Trophoblast cell (in vitro differentiated cells and primary cell): ENCODE results near the gene ALDH16A1.

Experiments
- DNase-seq, 2 donors: peaks; one replicate each; pipeline ENCODE4 v3.0.0-alpha.2; 2016
- H2AFZ ChIP-seq: 2 replicates; pipeline ENCODE4 v1.6.1; 2013; ENCODE audit warnings: low read length, moderate library complexity, mild to moderate bottlenecking; ENCODE audit not compliant: insufficient read depth, poor library complexity
- H2AK5ac ChIP-seq: 2 replicates; pipeline ENCODE4 v1.6.1; 2013; ENCODE audit warnings: mild to moderate bottlenecking, low read length
- H2BK120ac ChIP-seq: 2 replicates; pipeline ENCODE4 v1.6.1; 2013; ENCODE audit warnings: low read length, mild to moderate bottlenecking, moderate library complexity; ENCODE audit not compliant: insufficient read depth, poor library complexity
- H2BK12ac ChIP-seq: 2 replicates; pipeline ENCODE4 v1.6.1; 2013; ENCODE audit warnings: mild to moderate bottlenecking, low read length, moderate library complexity
- H2BK5ac ChIP-seq: 2 replicates; pipeline ENCODE4 v1.6.1; 2013; ENCODE audit warnings: low read length, low read depth, moderate library complexity, mild to moderate bottlenecking; ENCODE audit not compliant: poor library complexity
- H3K14ac ChIP-seq: 2 replicates; pipeline ENCODE4 v1.6.1; 2013; ENCODE audit warnings: mild to moderate bottlenecking, low read length
- H3K18ac ChIP-seq: 2 replicates; pipeline ENCODE4 v1.6.1; 2013; ENCODE audit warnings: mild to moderate bottlenecking, low read length
- H3K23ac ChIP-seq: 2 replicates; pipeline ENCODE4 v1.6.1; 2013; ENCODE audit warnings: low read length
- H3K27ac ChIP-seq: 2 replicates; pipeline ENCODE4 v1.5.1; 2013; ENCODE audit warnings: low read depth, mild to moderate bottlenecking, inconsistent platforms, low read length, moderate library complexity
- H3K27me3 ChIP-seq: 2 replicates; pipeline ENCODE4 v1.6.1; 2013; ENCODE audit warnings: inconsistent platforms, mild to moderate bottlenecking, low read length, moderate library complexity; ENCODE audit not compliant: insufficient read depth
- H3K36me3 ChIP-seq, 2 experiments: 1 replicate in 1 of 2; 2 replicates in 1 of 2; pipeline ENCODE4 v1.6.1; 2013; ENCODE audit warnings: low read length in 2 of 2, mild to moderate bottlenecking in 2 of 2, moderate library complexity in 1 of 2; ENCODE audit not compliant: insufficient read depth in 2 of 2, control insufficient read depth in 1 of 2
- H3K4ac ChIP-seq: 2 replicates; pipeline ENCODE4 v1.6.1; 2013; ENCODE audit warnings: low read depth, mild to moderate bottlenecking, low read length, moderate library complexity
- H3K4me1 ChIP-seq, 2 experiments: 1 replicate in 1 of 2; 2 replicates in 1 of 2; pipeline ENCODE4 v1.6.1; 2013; ENCODE audit warnings: low read length in 2 of 2, mild to moderate bottlenecking in 2 of 2, moderate library complexity in 1 of 2; ENCODE audit not compliant: insufficient read depth in 2 of 2, control insufficient read depth in 1 of 2
- H3K4me2 ChIP-seq: 2 replicates; pipeline ENCODE4 v1.6.1; 2013; ENCODE audit warnings: inconsistent platforms, mild to moderate bottlenecking, low read length, moderate library complexity
- H3K4me3 ChIP-seq: 2 replicates; pipeline ENCODE4 v1.5.1; 2013; ENCODE audit warnings: mild to moderate bottlenecking, low read depth, low read length, inconsistent platforms
- H3K79me1 ChIP-seq: one replicate; pipeline ENCODE4 v1.6.1; 2013; ENCODE audit warnings: low read length
- H3K79me2 ChIP-seq: 2 replicates; pipeline ENCODE4 v1.6.1; 2013; ENCODE audit warnings: low read length, mild to moderate bottlenecking; ENCODE audit not compliant: control insufficient read depth, insufficient read depth, poor library complexity
- H3K9ac ChIP-seq: 2 replicates; pipeline ENCODE4 v1.6.1; 2013; ENCODE audit warnings: mild to moderate bottlenecking, low read length
- H3K9me3 ChIP-seq: 2 replicates; pipeline ENCODE4 v1.6.1; 2013; ENCODE audit warnings: low read depth, mild to moderate bottlenecking, control low read depth, inconsistent platforms, low read length; ENCODE audit not compliant: insufficient read depth
- H4K12ac ChIP-seq: 2 replicates; pipeline ENCODE4 v1.6.1; 2013; ENCODE audit warnings: low read depth, mild to moderate bottlenecking, low read length, moderate library complexity
- H4K8ac ChIP-seq: 2 replicates; pipeline ENCODE4 v1.6.1; 2013; ENCODE audit warnings: low read depth, mild to moderate bottlenecking, low read length, moderate library complexity
- H4K91ac ChIP-seq: one replicate; pipeline ENCODE4 v1.6.1; 2013; ENCODE audit warnings: low read depth, mild to moderate bottlenecking, low read length, moderate library complexity
- WGBS: extraction: QIAGEN DNeasy Blood & Tissue Kit; methylation state at CpG from one replicate; pipeline ENCODE4 v1.1.7; 2013; ENCODE audit warnings: missing lambda C conversion rate; ENCODE audit not compliant: insufficient read length, insufficient coverage; ENCODE audit errors: extremely low coverage; 5-methylcytosine and 5-hydroxymethylcytosine counted together

Gene ALDH16A1

GRCh38 chr19:49440439-49441209 is 12.4 kb upstream of the ALDH16A1 start:
- Histone ChIP-seq H3K27ac (no peak overlapping the region), H3K36me3 (no peaks in the 10 kb centered on the region), H3K79me2 (peaks cover 3% of the 10 kb centered on the region), H3K14ac (no peak overlapping the region), H3K4me3 (no peak overlapping the region), H3K23ac (no peak overlapping the region), H3K79me1 (peaks cover 5% of the 10 kb centered on the region), H3K4ac (no peak overlapping the region), H3K9me3 (peaks cover 10% of the 10 kb centered on the region), H2AFZ (no peak overlapping the region), H2BK5ac (no peak overlapping the region), H4K12ac (no peak overlapping the region), H4K91ac (no peak overlapping the region), H3K27me3 (peaks cover 56% of the 10 kb centered on the region), H3K4me1 (peaks cover 3% of the 10 kb centered on the region in 2 experiments), H3K4me2 (no peak overlapping the region), H3K9ac (no peak overlapping the region), H3K18ac (no peak overlapping the region), H2AK5ac (no peak overlapping the region), H2BK12ac (no peak overlapping the region), H2BK120ac (no peak overlapping the region), H4K8ac (no peak overlapping the region)
- WGBS, result no CpG with 5 or more reads among the region's 19 CpGs
- no peak for DNase-seq

GRCh38 chr19:49441210-49441959 is 11.6 kb upstream of the ALDH16A1 start, which contains the start of gene SLC17A7:
SLC17A7 (minus strand) TSS chr19:49441527; CDS start chr19:49441379, 148 bp downstream.
- no CpG with 5 or more reads among the region's 56 CpGs for WGBS
- peak in 1 of 2 donors; percentile 30 for DNase-seq
- H3K4me1 ChIP-seq, result peaks cover 1 to 3% of the 10 kb centered on the region in 2 experiments

DNA sequence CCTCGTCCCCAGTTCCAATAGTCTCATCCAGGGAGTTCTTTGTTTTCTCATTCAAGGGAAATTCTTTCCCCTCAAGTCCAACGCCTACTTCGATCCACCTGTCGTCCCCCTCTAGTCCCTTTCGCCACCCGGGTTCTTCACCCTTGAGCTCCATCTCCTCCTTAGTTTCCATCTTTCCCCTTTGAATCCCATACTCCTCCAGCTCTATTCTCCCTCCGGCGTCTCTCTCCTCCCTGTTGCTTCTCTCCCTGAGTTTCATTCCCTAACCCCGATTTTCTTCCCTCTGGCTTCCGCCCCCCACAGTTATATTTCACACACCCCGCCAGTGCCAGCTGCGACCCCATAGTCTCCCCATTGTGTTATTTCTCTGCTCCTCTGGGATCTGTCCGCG is 11.1 kb upstream of the ALDH16A1 start:
- Histone ChIP-seq H3K18ac (no peak overlapping the region), H3K4me1 (no peaks in the 10 kb centered on the region), H3K4ac (no peak overlapping the region), H2BK120ac (no peak overlapping the region), H4K8ac (no peak overlapping the region), H3K9me3 (peaks cover 5% of the 10 kb centered on the region), H3K27ac (no peak overlapping the region), H3K4me3 (no peak overlapping the region), H3K14ac (no peak overlapping the region), H3K9ac (no peak overlapping the region), H2BK12ac (no peak overlapping the region), H2AK5ac (no peak overlapping the region), H4K91ac (no peak overlapping the region), H2BK5ac (no peak overlapping the region), H2AFZ (no peak overlapping the region), H3K23ac (no peak overlapping the region), H4K12ac (no peak overlapping the region), H3K36me3 (peaks cover 6 to 7% of the 10 kb centered on the region in 2 experiments), H3K4me2 (no peak overlapping the region), H3K79me2 (peaks cover 3% of the 10 kb centered on the region), H3K27me3 (peaks cover 47% of the 10 kb centered on the region), H3K79me1 (peaks cover 5% of the 10 kb centered on the region)
- no CpG with 5 or more reads among the region's 14 CpGs for WGBS
- DNase-seq, result no peak

More at GRCh38 chr19:49441210-49441959, 11.6 kb upstream of the ALDH16A1 start, which contains the start of gene SLC17A7:
- Histone ChIP-seq H3K23ac (no peak within 1 kb of the TSS), H2BK120ac (no peak within 1 kb of the TSS), H3K18ac (no peak within 1 kb of the TSS), H3K27me3 (peaks cover 53% of the 10 kb centered on the region), H2AK5ac (no peak within 1 kb of the TSS), H3K14ac (no peak within 1 kb of the TSS), H3K4ac (no peak within 1 kb of the TSS), H3K4me2 (no peak within 1 kb of the TSS), H3K27ac (no peak within 1 kb of the TSS), H2AFZ (no peak within 1 kb of the TSS), H3K79me1 (peaks cover 5% of the 10 kb centered on the region), H4K91ac (no peak within 1 kb of the TSS), H3K4me3 (no peak within 1 kb of the TSS), H3K9ac (no peak within 1 kb of the TSS), H2BK12ac (peak within 1 kb of the TSS; percentile 13), H3K79me2 (peaks cover 3% of the 10 kb centered on the region), H2BK5ac (no peak within 1 kb of the TSS), H3K36me3 (peaks cover under 1 to 2% of the 10 kb centered on the region in 2 experiments), H4K8ac (no peak within 1 kb of the TSS), H3K9me3 (peaks cover 7% of the 10 kb centered on the region), H4K12ac (no peak within 1 kb of the TSS)

DNA sequence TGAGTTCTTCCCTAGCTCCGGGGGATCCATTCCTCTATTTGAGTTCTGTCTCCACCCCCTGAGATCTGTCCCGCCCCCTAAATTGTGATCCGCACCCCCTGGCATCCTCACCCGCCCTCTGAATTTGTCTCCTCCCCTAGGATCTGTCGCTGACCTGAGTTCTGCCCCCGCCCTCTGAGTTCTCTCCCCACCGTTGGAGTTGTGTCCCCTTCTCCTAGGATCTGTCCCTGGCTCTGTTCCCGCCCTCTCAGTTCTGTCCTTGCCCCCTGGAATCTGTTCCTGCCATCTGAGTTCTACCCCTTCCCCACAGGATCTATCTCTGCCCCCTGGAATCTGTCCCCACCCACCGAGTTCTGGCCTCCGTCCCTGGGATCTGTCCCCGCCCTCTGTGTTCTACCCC is 10.7 kb upstream of the ALDH16A1 start:
- H3K9ac ChIP-seq, result no peak overlapping the region

More for the DNA sequence above, 10.7 kb upstream of the ALDH16A1 start:
- Histone ChIP-seq H4K91ac (no peak overlapping the region), H3K36me3 (peaks cover 10 to 11% of the 10 kb centered on the region in 2 experiments), H3K4me2 (peak overlapping the region; percentile 36), H2BK120ac (no peak overlapping the region), H3K18ac (no peak overlapping the region), H4K12ac (no peak overlapping the region), H4K8ac (no peak overlapping the region), H2BK12ac (peak overlapping the region; percentile 13), H3K4ac (no peak overlapping the region), H3K9me3 (peaks cover 5% of the 10 kb centered on the region), H3K27ac (no peak overlapping the region), H3K14ac (no peak overlapping the region), H2BK5ac (no peak overlapping the region), H2AFZ (no peak overlapping the region), H3K79me1 (peaks cover 5% of the 10 kb centered on the region), H3K4me1 (no peaks in the 10 kb centered on the region), H3K27me3 (peaks cover 46% of the 10 kb centered on the region), H3K79me2 (peaks cover 3% of the 10 kb centered on the region), H2AK5ac (no peak overlapping the region), H3K23ac (no peak overlapping the region), H3K4me3 (no peak overlapping the region)
- no CpG with 5 or more reads among the region's 11 CpGs for WGBS
- DNase-seq, result no peak
